ENCODE data around the gene RNF187.

Gene RNF187

DNA sequence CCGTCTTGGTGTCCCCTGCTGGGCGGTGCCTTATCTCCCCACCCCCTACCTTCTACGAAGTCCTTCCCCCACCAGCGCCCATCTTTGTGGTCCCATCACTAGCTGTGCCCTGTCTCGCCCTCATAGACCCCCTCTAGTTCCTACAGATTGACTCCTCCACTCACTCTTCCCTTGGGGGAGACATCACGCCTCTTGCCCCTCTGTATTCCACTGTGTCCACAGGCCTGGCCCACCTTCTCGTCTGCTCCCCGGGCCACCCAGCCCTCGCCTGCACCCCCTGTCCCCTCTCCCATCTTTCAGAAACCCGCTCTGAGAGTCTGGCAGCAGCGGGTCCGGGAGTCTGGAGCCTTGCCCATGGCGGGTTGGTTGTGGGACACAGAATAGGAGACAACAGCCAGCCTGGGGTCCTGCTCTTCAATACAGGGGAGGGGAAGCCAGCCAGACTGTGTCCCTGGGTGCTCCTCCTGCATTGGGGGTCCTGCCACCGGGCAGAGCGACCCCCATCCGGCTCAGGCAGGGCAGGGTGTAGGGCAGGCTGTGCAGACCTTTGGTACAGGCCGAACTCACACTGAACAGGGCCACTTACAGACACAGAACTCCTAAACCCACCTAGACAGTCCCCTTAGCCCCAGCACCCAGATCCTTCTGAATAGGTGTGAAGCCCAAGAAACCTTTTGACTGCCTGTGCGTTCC, 1.1 kb downstream of the RNF187 start:
- peak; percentile 33 to 66 for DNase-seq
- TF ChIP-seq POLR2A (IDR thresholded peaks at IDR 0.05; ENCODE audit: low read length) (no peak), GATA1 (IDR thresholded peaks at IDR 0.05; ENCODE audit: low read depth, low read length) (no peak)

DNA sequence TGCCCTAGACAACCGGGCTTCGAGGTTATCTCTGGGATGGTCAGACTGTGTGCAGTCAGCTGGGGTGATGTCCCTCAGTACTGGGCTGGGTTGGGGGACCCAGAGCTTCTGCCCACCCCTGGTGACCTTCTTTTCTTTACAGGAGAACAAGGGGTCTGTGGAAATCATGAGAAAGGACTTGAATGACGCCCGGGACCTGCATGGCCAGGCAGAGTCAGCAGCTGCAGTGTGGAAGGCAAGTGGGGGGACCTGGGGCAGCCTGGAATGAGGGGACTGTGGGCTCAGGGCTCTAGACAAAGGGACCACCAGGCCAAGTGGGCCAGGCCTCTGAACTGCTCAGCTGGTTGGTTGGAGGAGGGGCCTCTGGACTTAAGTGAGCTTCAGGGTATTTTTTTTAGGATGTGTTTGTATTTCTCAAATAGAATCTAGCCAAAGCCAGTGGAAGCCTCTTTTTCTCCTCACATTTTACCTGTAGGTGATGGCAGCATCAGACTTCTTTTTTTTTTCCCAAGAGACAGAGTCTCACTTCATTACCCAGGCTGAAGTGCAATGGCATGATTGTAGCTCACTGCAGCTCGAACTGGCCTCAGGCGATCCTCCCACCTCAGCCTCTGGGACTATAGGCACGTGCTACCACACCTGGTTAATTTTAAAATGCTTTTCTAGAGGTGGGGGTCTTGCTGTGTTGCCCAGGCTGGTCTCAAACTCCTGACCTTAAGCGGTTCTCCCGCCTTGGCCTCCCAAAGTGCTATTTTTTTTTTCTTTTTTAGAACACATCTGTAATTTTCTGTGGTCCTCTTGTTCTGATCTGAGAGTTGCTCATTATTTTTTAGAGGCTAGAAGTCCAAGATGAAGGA, 1.9 kb downstream of the RNF187 start:
- peak; percentile 33 to 66 for DNase-seq
- TF ChIP-seq GATA1 (IDR thresholded peaks at IDR 0.05; ENCODE audit: low read depth, low read length) (no peak), POLR2A (IDR thresholded peaks at IDR 0.05; ENCODE audit: low read length) (peak; percentile 28)

DNA sequence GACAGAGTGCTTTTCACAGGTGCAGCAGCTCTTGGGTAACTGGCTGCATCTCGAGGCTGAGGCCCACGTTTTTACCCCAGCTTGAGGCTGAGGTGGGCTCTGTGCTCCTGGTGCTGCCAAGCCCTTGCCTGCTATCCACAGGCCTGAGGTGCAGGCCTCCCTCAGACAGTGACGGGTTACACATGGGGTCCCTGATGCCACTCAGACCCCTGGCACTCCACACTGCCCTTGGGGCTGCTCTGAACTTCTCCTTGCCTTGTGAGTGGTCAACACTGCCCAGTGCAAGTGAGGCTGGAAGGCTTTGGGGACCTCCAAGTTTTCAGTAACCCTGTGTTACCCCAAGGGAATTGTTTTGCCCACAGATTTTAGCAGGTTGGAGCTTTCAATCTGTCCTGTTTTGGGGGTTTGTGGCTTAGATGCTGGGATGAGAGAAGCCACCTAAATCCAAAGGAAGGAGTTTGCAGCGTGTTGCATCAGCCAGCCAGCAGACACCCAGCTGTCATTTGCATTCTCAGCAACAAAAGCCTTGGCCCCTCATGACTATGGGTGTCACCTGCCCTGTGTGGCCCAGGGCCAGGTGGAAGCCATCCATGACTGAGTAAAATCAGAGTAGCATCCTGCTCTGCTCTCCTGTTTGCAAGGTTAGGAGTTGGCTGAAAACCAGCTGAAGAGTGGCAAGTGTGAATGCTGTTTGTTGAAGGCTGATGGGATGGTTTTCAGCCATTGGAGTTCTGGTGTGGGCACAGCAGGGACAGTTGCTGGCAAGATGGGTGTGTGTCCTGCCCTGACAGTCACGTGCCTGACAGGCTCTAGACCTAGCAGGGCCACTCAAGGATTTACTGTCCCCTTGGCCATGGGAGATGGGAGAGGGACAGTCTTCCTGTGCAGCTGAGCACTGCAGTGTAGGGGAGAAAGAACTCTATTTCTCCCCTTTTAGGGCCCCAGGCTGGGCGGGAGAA, 3.2 kb downstream of the RNF187 start:
- peak; percentile 85 to 93 for DNase-seq
- TF ChIP-seq POLR2A (IDR thresholded peaks at IDR 0.05; ENCODE audit: low read length) (peak; percentile 34), GATA1 (IDR thresholded peaks at IDR 0.05; ENCODE audit: low read depth, low read length) (no peak)

DNA sequence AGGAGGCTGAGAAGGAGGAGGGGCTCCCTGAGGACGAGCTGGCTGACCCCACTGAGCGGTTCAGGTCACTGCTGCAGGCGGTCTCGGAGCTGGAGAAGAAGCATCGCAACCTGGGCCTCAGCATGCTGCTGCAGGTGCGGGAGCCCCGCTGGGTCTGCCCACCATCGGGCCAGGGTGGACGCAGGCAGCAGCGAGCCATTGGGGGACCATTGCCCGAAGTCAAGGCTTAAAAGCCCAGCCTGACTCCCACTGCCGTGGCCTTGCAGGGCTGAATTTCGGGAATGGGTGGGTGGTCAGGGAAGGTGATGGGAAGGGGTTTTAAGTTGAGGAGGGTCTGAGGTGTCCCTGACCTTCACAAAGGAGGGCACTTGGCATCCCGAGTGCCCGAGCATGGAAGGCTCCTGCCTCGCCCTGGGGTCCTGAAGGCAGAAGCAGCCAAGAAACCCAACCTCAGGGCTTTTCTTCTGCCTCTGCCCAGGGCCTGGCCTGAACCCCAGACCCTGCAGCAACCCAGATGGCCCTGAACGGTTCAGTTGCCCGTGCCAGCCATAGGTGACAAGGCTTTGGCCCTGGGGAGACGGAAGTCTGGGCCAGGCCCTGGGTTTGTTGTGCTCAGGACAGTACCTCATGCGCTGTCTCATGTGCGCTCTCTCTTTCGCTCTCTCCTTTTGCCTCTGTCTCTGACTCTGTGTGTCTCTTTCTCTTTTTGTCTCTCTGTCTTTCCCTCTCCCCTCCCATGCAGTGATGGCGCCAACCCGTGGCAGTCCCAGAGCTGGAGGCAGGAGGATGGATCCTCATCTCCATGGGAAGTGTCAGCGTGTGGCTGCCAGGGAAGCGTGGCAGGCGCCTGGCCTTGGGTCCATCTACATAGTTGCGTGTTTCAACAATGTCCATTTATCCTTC, 6.2 kb downstream of the RNF187 start:
- no peak for DNase-seq
- no peak for TF ChIP-seq GATA1 (IDR thresholded peaks at IDR 0.05; ENCODE audit: low read depth, low read length)
- TF ChIP-seq POLR2A (IDR thresholded peaks at IDR 0.05; ENCODE audit: low read length): no peak

DNA sequence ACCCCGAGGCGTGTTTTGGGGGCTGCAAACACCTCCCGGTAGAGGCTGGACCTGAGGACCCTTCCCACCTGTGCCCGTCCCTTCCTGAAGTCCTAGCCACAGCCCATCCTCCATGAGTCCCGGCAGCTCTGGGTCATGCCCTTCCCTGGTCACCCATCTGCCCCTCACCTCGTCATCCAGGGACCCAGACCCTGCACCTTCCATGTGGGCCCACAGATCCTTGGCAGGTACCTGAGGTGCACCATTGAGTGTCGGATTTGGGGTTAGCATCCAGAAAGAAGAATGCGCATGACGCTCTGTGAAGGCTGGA, 6.8 kb downstream of the RNF187 start:
- no peak for DNase-seq
- TF ChIP-seq GATA1 (IDR thresholded peaks at IDR 0.05; ENCODE audit: low read depth, low read length) (no peak), POLR2A (IDR thresholded peaks at IDR 0.05; ENCODE audit: low read length) (no peak)

DNA sequence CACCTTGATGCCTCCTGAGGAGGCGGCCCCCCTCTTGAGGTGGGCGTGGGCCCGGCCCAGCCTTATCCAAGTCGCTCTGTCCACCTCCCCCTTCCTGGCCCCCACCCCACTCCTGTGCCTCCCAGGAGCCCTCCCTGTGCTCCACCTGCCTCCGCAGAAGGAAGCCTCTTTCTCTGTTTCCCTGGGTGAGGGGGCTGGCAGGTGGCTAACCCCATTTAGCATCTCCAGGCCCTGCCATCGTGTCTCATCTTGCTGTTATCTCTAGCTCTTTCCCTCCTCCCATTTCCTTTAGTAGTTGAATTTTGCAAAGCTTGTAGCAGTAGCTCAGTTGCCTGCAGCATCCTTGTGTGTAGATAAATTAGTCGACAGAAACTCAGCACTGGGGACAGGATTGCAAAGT, 7.2 kb downstream of the RNF187 start:
- DNase-seq: no peak
- TF ChIP-seq GATA1 (IDR thresholded peaks at IDR 0.05; ENCODE audit: low read depth, low read length) (no peak), POLR2A (IDR thresholded peaks at IDR 0.05; ENCODE audit: low read length) (no peak)

DNA sequence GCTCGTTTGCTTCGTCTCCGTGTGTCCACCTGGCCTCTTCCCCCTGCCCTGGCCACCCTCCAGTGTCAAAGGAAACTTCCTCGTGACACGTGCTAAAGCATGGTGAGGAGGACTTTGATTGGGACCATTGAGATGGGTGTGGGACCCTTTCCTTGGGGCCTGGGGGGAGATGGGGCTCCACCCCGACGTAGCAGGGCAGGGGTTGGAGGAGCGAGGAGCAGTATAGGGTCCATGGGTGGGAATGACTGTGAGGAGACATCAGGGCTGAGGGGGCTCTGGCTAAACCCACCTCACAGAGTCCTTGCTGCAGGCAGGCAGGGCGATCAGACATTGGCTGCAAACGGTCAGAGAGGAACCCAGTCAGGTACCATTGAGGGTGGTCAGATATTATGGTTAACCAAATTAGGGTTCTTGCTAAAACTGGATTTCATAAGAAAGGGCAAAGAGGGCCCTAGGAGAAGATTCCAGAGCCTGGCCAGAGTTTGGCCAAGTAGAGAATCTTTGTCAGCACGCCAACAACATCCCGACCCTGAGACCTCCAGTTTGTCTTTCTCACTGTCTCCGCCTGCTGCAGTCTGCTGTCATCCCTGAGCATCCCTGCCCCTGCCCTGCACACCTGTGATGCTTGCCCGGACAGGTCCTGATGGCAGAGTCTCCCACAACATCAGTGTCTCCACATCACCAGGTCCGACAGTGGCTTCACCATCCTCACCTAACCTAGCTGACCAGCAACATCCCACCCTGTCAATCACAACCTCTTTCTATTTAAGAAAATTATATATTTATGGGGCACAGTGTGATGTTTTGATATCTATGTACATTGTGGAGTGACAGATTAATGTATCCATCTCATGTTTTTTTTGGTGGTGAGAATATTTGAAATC, 8.0 kb downstream of the RNF187 start:
- DNase-seq: no peak
- TF ChIP-seq POLR2A (IDR thresholded peaks at IDR 0.05; ENCODE audit: low read length) (peak; percentile 39), GATA1 (IDR thresholded peaks at IDR 0.05; ENCODE audit: low read depth, low read length) (no peak)

DNA sequence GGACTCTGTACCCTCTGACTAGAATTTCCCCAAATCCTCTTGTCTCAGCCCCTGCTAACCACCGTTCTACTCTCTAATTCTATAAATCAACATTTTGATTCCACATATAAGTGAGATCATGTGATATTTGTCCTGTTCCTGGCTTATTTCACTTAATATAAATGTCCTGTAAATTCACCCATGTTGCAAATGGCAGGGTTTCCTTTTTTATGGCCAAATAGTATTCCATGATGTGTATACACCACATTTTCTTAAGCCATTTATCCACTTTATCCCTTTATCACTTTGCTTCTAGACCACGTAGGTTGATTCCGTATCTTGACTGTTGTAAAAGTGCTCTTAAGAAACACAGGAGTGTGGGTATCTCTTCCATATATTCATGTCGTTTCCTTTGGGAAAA, 8.9 kb downstream of the RNF187 start:
- TF ChIP-seq POLR2A (IDR thresholded peaks at IDR 0.05; ENCODE audit: low read length): no peak
- TF ChIP-seq GATA1 (IDR thresholded peaks at IDR 0.05; ENCODE audit: low read depth, low read length): no peak
- no peak for DNase-seq

DNA sequence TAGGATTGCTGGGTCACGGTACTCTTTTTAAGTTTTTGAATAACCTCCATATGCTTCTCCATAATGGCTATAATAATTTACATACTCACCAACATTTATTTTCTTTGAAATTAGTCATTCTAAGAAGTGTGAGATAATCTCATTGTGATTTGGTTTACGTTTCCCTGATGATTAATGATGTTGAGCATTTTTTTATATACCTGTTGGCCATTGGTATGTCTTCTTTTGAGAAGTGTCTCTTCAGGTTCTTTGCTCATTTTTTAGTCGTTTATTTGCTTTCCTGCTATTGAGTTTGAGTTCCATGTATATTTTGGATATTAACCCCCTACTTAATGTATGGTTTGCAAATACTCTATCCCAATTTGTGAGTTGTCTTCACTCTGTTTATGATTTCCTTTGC, 9.3 kb downstream of the RNF187 start:
- no peak for DNase-seq
- TF ChIP-seq POLR2A (IDR thresholded peaks at IDR 0.05; ENCODE audit: low read length) (no peak), GATA1 (IDR thresholded peaks at IDR 0.05; ENCODE audit: low read depth, low read length) (no peak)

DNA sequence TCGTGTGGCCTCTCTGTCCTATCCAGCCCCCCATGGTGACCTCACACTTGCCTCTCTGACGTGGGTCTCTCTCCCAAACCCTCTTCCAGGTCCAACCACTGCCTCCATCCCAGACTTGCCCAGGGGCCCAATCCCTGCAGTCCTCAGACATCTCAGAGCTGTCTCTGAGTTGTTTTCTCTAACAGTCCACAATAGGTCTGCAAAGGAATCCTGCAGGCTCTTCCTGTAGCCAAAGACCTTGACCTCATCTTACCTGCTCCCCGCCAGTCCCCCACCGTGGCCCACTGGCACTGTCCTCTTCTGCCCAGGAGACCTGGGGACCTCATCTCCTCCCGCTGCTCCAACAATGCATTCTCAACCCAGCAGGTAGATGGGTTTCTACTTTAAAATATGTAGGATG, 10.0 kb downstream of the RNF187 start:
- DNase-seq: no peak
- TF ChIP-seq POLR2A (IDR thresholded peaks at IDR 0.05; ENCODE audit: low read length): no peak
- TF ChIP-seq GATA1 (IDR thresholded peaks at IDR 0.05; ENCODE audit: low read depth, low read length): no peak

DNA sequence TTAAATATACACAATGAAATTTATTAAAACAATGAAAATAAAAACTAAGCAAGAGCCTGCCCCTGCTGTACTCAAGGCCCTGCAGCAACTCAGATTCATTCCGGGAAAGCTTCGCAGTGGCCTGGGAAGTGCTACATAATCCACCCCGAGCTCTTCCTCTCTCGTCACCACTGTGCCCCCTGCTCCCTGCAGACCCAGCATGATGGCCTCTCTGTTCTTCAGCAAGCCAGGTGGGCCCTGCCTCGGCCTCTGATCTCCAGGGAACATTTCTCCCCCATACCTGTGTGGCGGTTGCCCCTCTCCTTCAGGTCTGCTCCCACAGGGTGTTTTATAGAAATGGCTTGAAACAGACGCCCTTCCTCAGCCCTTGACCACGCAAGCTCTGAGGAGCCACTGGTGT, 10.6 kb downstream of the RNF187 start:
- no peak for TF ChIP-seq POLR2A (IDR thresholded peaks at IDR 0.05; ENCODE audit: low read length)
- TF ChIP-seq GATA1 (IDR thresholded peaks at IDR 0.05; ENCODE audit: low read depth, low read length): no peak
- DNase-seq: no peak

DNA sequence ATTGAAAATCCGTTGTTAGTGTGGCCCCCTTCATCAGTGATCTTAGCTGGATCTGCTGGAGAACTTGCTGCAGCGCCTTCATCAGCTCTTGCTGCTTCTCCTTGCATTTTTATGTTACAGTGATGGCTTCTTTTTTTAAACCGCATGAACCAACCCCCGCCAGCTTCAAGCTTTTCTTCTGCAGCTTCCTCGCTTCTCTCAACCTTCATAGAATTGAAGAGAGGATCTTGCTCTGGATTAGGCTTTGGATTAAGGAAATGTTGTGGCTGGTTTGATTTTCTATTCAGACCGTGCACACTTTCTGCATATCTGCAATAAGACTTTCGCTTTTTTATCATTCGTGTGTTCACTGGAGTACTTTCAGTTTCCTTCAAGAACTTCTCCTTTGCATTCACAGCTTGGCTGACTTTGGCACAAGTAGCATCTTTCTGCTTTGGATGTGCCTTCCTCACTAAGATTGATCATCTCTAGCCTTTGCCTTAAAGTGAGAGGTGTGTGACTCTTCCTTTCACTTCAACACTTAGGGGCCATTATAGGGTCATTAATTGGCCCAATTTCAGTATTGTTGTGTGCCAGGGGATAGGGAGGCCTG, 13.1 kb downstream of the RNF187 start:
- DNase-seq: peak; percentile 26 to 52
- no peak for TF ChIP-seq POLR2A (IDR thresholded peaks at IDR 0.05; ENCODE audit: low read length)
- TF ChIP-seq GATA1 (IDR thresholded peaks at IDR 0.05; ENCODE audit: low read depth, low read length): no peak
